ENCODE data around the gene GALNT11.

- TF ChIP-seq CTCF (IDR thresholded peaks at IDR 0.05; ENCODE audit: low read length) (no peak), EZH2 (optimal IDR thresholded peaks at IDR 0.05; ENCODE audit: low read depth, low read length) (no peak)
Observed at GRCh38 chr7:152131981-152132494, 106.6 kb downstream of the GALNT11 start.
